GM20000 (cell line): ENCODE results near the gene CHST11.

Experiments
- DNase-seq: peaks from one replicate; pipeline ENCODE4 v3.0.0; 2012; ENCODE audit warnings: low spot score
- TF ChIP-seq, protein P1 (sequence below): IDR thresholded peaks from 2 replicates; pipeline ENCODE4 v1.5.1; 2012; ENCODE audit warnings: mild to moderate bottlenecking, control low read depth; ENCODE audit errors: extremely low read depth, missing control alignments

Gene CHST11

DNA sequence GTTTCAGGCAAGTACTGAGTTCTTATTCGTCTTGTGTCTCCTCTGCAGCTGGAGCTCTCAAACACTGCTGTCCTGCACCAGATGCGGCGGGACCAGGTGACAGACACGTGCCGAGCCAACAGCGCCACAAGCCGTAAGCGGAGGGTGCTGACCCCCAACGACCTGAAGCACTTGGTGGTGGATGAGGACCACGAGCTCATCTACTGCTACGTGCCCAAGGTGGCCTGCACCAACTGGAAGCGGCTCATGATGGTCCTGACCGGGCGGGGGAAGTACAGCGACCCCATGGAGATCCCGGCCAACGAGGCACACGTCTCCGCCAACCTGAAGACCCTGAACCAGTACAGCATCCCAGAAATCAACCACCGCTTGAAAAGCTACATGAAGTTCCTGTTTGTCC is 300.2 kb downstream of the CHST11 start:
- TF ChIP-seq, protein P1, sequence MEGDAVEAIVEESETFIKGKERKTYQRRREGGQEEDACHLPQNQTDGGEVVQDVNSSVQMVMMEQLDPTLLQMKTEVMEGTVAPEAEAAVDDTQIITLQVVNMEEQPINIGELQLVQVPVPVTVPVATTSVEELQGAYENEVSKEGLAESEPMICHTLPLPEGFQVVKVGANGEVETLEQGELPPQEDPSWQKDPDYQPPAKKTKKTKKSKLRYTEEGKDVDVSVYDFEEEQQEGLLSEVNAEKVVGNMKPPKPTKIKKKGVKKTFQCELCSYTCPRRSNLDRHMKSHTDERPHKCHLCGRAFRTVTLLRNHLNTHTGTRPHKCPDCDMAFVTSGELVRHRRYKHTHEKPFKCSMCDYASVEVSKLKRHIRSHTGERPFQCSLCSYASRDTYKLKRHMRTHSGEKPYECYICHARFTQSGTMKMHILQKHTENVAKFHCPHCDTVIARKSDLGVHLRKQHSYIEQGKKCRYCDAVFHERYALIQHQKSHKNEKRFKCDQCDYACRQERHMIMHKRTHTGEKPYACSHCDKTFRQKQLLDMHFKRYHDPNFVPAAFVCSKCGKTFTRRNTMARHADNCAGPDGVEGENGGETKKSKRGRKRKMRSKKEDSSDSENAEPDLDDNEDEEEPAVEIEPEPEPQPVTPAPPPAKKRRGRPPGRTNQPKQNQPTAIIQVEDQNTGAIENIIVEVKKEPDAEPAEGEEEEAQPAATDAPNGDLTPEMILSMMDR, result no peak
- DNase-seq, result no peak

DNA sequence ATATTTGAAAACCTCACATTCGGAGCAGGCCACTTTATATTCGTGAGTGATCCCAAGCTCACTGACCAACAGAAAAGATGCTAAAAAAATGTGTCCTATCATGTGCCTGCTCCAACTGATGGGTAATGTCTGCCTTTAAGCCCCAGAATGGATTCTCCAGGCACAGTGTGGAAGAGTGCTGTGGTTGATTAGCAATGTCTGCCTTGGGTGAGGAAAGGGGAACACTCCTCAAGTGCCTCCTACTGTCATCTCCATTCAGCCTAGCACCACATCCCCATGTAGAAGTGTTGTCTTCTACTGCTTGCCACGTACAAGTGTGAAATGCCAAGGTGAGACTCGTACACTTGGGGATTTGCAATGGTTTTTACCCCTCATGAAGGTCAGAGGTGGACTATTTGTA is 302.0 kb downstream of the CHST11 start:
- no peak for DNase-seq
- TF ChIP-seq, protein P1, result no peak

- TF ChIP-seq, protein P1, result no peak
- DNase-seq, result no peak
Measured at GRCh38 chr12:104761091-104761490, 304.3 kb downstream of the CHST11 start.

DNA sequence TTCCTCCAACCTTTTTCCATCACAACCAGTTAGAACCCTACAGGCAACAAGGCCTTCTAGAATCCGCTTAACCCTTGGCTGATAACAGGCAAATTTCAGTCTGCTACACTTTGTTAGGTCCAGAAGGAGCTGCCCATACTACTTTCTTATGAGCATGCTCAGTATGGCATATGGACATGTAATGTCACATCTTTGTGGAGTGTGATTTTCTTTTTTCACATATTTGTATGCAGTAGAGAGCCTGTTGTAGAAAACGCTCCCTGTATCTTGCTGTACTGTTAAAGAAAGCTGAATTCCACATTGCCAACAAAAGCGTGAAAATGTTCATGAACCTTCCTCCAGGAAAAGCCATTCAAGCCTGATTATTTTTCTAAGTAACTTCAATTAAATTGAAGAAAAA is 304.9 kb downstream of the CHST11 start:
- no peak for DNase-seq
- TF ChIP-seq, protein P1, result no peak

GRCh38 chr12:104763168-104763805 is 306.5 kb downstream of the CHST11 start:
- TF ChIP-seq, protein P1, result no peak
- DNase-seq, result peak; percentile 38

- TF ChIP-seq, protein P1, result no peak
- DNase-seq, result peak; percentile 17
Measured at GRCh38 chr12:104764225-104765091, 307.7 kb downstream of the CHST11 start.

GRCh38 chr12:104767261-104767660 is 310.5 kb downstream of the CHST11 start:
- no peak for DNase-seq
- TF ChIP-seq, protein P1, result no peak
